NCI-H2171 treated with DMSO at 0.1 percent for 48 hours (cell line): ENCODE results near the gene MOCS2.
A peak's percentile ranks its signal among the peaks of the same experiment; 100 is the strongest.
"Not testable (repeated sequence)": the region's sequence is repeated elsewhere in the genome, so short reads cannot be mapped to it uniquely, and the experiment has no call there.

ENCODE experiments used
- DNase-seq: peaks from one replicate; lab custom pipeline; 2025; lab: John Stamatoyannopoulos, UW

The MOCS2 gene, protein sequence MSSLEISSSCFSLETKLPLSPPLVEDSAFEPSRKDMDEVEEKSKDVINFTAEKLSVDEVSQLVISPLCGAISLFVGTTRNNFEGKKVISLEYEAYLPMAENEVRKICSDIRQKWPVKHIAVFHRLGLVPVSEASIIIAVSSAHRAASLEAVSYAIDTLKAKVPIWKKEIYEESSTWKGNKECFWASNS

DNA sequence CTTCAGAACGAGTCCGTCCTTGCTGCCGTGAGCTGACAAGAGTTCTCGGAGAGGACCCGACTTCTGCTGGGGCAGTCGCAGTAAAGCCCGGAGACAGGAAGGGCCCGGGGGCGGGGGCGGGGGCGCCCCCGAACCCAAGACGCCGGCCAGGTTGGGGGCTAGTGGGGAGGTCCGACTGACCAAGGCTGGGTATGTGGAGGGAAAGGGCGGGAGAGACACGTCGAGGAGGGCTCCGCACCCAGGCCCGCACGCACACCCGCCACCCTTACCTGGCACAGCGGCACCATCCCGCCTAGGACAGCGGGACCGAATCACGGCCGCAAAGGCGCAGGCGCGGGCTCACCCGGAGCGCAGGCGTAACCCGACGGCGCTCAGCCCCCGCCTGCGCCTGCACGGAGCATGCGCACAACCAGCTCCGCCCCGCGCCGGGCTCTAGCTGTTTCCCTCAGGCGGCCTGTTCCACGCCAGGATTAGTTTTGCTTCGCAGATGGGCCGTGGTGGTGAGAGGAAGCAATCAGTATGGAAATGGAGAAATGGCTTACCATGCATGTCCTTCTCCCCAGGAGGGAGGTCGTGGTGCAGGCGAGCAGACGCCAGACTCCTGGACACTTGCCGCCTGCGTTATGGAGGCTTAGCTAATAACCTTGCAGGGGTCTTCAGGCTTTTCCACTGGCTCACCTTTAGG is at the start of gene MOCS2:
MOCS2 (minus strand) TSS at position 315 of the 685 bp plus-strand sequence. CDS start 2,583 bp downstream, outside the sequence.
- peak; percentile 95 for DNase-seq

DNA sequence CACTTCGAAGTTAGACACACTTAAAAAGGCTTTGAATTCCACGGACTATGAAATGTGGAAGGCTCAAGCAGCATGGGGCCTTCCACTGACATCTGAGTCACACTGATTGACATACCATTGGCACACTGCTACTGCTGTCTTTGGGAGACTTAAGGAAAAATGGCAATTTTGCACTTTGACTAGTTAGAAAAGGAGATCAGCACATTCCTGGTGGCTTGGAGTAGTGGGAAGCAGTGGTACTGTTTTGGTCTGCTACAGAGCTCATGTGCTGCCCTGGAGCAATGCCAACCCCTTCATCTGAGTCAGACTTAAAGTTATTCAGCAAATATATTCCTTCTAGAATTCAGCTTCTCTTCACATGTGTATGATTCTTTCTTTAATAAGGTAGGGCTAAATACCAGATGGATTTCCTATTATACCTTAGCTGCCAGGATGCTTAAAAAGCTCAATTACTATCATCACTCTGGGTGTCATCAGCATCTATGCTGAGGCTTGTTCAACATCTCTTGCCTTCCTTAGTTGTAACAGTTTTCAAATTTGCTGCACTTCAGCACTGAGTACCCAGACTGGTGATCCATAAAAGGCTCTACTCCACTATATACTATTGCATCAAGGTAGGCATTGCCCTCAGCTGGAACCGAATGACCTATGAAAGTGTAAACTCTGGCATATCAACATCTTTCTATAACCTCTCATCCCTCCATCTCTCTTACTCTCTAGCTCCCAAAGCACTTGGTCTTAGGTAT is 42.3 kb upstream of the MOCS2 start:
- no peak for DNase-seq

GRCh38 chr5:53133020-53133419 is 23.5 kb upstream of the MOCS2 start:
- DNase-seq = no peak

- DNase-seq = peak; percentile 23
These were observed 20.7 kb upstream of the MOCS2 start for GRCh38 chr5:53130266-53130665.

DNA sequence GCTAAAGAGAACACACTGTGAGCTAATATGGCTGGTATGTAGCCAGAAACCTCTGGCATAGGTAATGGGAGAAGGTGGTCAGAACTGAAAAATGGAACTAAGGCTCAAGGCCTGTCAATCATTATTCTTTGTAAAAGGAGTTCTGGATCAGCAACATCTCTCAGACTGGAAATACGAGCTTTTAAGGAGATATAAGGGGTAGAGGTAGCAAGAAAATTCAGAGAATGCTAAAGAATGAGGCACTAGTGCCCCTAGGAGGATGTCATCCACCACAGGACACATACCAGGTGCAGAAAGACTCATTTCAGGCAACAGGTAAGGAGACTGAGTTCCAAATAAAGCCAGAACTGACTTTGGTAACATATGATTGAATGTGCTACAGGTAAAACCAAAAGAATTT is 18.9 kb upstream of the MOCS2 start:
- DNase-seq = no peak

GRCh38 chr5:53127107-53127506 is 17.6 kb upstream of the MOCS2 start:
- DNase-seq = no peak

DNA sequence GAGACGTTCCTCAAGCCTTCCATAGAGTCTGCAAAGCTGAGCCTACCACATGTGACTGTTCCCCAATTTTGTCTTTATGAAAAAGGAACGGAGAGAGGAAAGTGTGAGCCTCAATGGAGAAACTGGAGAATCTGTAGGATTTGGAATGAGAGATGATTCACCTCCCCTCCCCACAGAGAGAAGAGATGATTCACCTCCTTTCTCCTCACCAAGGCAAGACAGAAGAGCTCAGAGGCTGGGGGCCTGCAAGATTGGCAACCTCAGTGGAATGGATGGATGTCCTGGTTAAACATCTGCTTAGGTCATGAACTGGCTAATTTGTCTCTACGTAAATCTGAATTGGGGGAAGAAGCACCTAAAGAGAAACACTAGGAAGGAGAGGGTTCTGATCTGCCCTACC is 17.0 kb upstream of the MOCS2 start:
- DNase-seq = no peak

- peak; percentile 19 for DNase-seq
These were observed 14.1 kb upstream of the MOCS2 start for GRCh38 chr5:53123702-53124101.

GRCh38 chr5:53120165-53120564 is 10.6 kb upstream of the MOCS2 start:
- no peak for DNase-seq

GRCh38 chr5:53118879-53119278 is 9.3 kb upstream of the MOCS2 start:
- no peak for DNase-seq

DNA sequence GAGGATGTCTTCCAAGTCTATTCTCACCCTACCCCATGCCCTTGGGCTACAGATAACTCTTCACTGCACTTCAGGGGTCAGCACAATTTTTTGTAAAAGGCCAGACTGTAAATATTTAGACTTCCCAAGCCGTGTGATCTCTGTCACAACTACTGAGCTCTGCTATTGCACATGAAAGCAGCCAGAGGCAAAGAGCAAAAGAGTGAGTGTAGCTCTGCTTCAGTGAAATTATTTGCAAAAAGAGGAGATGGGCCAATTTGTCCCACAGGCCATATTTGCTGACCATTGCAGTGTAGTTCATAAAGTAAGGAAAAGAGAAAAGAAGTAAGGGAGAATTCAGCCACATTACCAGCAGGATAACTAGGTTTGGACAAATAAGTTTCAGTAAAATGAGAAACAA is 7.0 kb upstream of the MOCS2 start:
- DNase-seq = no peak

DNA sequence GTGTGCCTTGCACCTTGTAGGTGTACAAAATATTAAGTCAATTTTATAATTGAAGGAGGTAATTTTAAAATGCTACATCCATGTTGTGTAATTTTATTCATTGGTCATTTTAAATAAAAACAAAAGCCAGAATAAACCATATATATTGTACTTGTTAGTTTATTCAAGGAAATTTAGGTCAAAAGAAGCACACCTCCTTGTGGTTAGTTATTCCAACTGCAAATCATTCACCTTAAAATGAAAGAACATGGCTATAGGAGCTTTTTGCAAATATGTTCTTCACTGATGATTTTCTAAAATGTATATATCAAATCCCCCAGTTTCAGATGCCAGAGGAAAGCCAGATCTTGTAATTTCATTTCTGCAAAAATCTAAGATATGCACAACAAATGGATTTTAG is 5.4 kb upstream of the MOCS2 start:
- no peak for DNase-seq

DNA sequence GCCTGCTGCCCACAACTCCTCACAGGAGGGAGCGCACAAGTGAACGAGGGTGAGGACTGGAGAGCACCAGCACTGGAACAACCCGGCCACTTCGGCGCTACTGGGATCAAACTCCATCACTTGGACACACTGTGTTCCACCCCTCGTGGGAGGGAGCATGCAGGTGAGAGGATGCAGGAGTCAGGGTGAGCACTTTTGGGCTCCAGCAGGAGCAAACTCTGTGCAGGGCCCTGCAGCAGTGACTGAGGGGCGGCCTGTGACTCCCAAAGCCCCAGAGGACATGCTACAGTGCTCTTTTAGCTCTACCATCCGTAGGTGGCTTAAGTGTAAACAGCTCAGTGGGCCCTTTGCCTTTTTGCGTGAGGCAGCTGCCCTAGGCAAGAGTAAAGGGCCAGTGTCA is 4.4 kb upstream of the MOCS2 start:
- no peak for DNase-seq

DNA sequence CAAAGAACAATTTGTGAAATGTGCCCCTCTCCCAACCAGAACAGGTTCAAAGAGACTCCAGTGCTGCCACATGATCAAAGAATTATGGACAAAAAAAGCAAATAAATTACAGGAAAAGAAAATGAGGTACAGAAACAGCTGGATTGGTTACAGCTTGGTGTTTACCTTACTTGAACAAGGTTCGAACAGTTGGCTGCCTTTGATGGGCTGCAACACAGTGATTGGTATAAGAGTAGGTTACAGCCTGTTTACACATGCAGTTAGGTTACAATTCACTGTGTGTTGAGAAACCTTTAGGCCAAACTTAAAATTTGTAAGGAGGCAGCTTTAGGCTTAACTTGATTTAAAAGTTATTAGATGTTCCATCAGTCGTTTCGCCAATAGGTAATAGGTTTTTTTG is 3.4 kb upstream of the MOCS2 start:
- no peak for DNase-seq

DNA sequence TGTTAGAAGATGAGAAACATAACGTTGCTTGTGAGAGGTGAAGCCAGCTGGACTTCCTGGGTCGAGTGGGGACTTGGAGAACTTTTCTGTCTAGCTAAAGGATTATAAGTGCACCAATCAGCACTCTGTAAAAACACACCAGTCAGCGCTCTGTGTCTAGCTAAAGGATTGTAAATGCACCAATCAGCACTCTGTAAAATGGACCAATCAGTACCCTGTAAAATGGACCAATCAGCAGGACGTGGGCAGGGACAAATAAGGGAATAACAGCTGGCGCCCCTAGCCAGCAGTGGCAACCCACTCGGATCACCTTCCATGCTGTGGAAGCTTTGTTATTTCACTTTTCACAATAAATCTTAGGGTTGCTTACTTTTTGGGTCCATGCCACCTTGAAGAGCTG is 2.8 kb upstream of the MOCS2 start:
- not testable (repeated sequence) for DNase-seq

DNA sequence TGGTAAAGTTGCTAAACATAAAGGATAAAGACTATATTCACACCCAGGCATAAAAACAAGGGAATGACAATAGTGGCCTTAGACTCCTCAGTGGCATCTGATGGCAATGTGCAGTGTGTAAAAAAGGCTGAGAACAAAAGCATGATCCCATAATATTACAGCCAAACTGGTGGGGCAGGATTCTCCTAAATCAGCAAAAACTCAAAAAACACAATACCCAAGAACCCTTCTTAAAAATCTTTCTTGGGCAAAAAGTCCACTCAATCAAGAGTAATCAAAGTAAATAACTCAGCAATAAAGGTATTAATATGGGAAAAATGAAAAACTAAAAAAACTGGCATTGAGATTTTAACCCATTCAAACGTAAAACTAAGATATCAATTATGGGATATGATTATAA is 1.6 kb upstream of the MOCS2 start:
- DNase-seq = no peak

DNA sequence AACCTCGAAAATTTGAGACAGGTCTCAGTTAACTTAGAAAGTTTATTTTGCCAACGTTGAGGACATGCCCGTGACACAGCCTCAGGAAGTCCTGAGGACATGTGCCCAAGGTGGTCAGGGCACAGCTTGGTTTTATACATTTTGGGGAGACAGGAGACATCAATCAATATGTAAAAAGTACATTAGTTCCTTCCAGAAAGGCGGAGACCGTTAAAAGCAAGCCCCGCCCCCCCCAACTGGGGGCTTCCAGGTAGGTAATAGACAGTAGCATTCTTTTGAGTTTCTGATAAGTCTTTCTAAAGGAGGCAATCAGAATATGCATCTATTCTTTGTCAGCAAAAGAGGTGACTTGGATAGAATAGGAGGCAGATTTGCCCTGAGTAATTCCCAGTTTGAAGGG is 599 bp upstream of the MOCS2 start:
- peak; percentile 29 for DNase-seq

DNA sequence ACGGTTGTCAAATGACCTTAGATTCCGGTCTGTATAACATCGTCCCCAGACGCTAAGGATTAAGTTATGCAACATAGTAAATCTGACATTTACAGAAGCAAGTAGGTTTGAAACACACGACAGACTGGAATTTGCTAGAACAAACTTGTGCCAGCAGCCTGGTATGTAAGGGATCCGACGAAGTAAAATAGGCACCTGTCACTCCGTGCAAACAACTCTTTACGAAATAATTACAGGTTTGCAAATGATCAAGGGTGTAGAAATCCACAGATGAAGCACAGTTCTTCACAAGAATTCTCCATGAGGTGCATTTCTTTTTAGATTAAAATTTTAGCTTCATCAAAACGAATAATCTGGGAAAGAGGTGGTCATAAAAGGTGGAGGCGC is 508 bp downstream of the MOCS2 start:
- DNase-seq = peak; percentile 59

DNA sequence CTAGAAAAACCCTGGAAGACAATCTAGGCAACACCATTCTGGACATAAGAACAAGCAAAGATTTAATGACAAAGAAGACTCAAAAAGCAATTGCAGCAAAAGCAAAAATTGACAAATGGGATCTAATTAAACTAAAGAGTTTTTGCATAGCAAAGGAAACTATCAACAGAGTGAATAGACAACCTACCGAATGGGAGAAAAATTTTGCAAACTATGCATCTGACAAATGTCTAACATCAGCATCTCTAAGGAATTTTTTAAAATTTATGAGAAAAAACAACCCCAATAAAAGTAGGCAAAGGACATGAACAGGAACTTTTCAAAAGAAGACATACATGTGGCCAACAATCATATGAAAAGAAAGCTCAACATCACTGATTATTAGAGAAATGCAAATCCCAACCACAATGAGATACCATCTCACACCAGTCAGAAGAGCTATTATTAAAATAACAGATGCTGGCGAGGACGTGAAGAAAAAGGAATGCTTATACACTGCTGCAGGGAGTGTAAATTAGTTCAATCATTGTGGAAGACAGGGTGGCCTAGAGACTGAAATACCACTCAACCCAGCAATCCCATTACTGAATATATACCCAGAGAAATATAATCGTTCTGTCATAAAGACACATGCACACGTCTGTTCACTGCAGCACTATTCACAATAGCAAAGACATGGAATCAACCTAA is 3.8 kb downstream of the MOCS2 start:
- no peak for DNase-seq

DNA sequence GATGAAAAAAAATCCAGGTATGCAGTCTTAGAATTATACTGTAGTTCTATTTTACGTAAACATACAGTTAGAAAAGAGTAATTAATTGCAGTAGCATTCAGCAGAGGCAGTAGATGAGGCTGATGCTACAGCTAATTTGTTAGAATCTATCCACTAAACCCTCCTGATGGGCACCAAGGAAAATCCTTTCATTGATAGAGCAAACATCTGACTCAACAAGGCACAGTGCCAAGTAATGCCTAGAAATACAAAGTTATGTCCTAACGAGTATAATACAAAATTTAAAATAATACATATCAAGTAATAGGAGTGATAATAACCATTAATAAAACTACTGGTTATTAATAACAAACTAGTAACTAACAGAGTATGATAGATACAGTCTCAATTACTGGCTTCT is 9.0 kb downstream of the MOCS2 start:
- DNase-seq = no peak

DNA sequence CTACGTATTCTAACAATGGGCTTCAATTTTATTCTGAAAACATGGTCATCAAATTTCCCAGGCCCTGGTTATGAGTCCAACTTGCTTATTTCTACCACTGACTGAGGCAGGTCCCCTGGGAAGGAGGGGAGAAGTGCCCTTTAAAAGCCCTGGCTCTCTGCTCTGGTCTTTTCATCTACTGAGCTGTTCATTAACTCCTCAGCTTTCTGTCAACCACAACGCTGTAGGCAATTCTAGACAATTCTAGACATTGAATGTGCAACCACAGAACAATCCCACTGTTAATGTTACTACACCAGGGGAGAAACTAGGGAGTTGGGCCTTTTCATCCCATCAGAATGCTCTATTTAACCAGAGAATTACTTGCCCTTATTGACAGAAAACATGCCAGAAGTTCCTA is 10.0 kb downstream of the MOCS2 start:
- DNase-seq = no peak

GRCh38 chr5:53095931-53096525 is 13.5 kb downstream of the MOCS2 start:
- DNase-seq = peak; percentile 71
